Upper lobe of left lung (tissue), 6 donors: Measurements from ENCODE around the gene CSKMT. TPM values are rescaled to one million over a fixed set of nuclear protein-coding genes. Genes with fewer than 3 reads are reported as not detected.

ENCODE experiments used
- ATAC-seq, 2 donors: fragments of 200-7000 bp; cut with Tn5 transposase; one replicate each; pipeline ENCODE4 v1.9.1; 2022; ENCODE audit warnings: mild to moderate bottlenecking in 2 of 2, moderate library complexity in 2 of 2; ENCODE audit not compliant: low FRiP score in 2 of 2
- DNase-seq, 2 donors: peaks; one replicate each; pipeline ENCODE4 v3.0.0-alpha.2; 2019 to 2020
- H3K27ac ChIP-seq, 4 donors: fragments of 200-600 bp; sonication (generic); one replicate each; pipeline ENCODE4 v1.5.1; 2016 to 2019
- H3K27me3 ChIP-seq, 4 donors: fragments of 200-600 bp; sonication (generic); one replicate each; pipeline ENCODE4 v1.5.1; 2017 to 2019
- H3K36me3 ChIP-seq, 4 donors: fragments of 200-600 bp; sonication (generic); one replicate each; pipeline ENCODE4 v1.5.1; 2016 to 2019
- H3K4me1 ChIP-seq, 4 donors: fragments of 200-600 bp; sonication (generic); one replicate each; pipeline ENCODE4 v1.5.1; 2018 to 2019
- H3K4me3 ChIP-seq, 4 donors: fragments of 200-600 bp; sonication (generic); one replicate each; pipeline ENCODE4 v1.5.1; 2017 to 2019; ENCODE audit warnings: mild to moderate bottlenecking in 2 of 4, moderate library complexity in 1 of 4
- H3K9me3 ChIP-seq, 4 donors: fragments of 200-600 bp; sonication (generic); one replicate each; pipeline ENCODE4 v1.5.1; 2018 to 2019
- CTCF ChIP-seq, 6 experiments: fragments of 450-650 bp in 4 of 6; fragments of 200-600 bp in 2 of 6; sonication (generic) in 2 of 6; IDR thresholded peaks; one replicate each; pipeline ENCODE4 v1.5.1; 2016 to 2019; ENCODE audit warnings: antibody characterized with exemption in 6 of 6
- EP300 ChIP-seq, 4 donors: sonication (generic); formaldehyde crosslinking; IDR thresholded peaks; one replicate each; pipeline ENCODE4 v1.5.1; 2017; ENCODE audit warnings: antibody characterized with exemption in 4 of 4, control low read depth in 2 of 4
- POLR2A ChIP-seq, 4 donors: fragments of 450-650 bp; IDR thresholded peaks; one replicate each; pipeline ENCODE4 v1.5.1; 2016 to 2017; ENCODE audit warnings: antibody characterized with exemption in 4 of 4, mild to moderate bottlenecking in 2 of 4
- POLR2AphosphoS5 ChIP-seq, 2 donors: sonication (generic); formaldehyde crosslinking; IDR thresholded peaks; one replicate each; pipeline ENCODE4 v1.5.1; 2017; ENCODE audit warnings: antibody characterized with exemption in 2 of 2
- WGBS, 2 donors: methylation state at CpG; one replicate each; pipeline ENCODE4 v1.1.5; 2017 to 2018; 5-methylcytosine and 5-hydroxymethylcytosine counted together
- total RNA-seq, 6 donors: library from RNA; depleted of rRNA in 4 of 6; stranded (reverse); fragments of >200 nt in 4 of 6; gene quantifications; one replicate each; pipeline versions ENCODE4 v1.1.0 to v1.2.1, GENCODE V29; 2016 to 2021
- donor health status: DM: no; HTN: no; CAD: no; lungs with moderate emphysema.
- donor health status: DM: no; HTN: yes; CAD: no; lungs with severe emphysema.

Gene CSKMT
- total RNA-seq, 6 donors from 2014 or later: 5.7 to 16.0 (median 10.0) TPM

GRCh38 chr11:62622476-62623089 is 42.5 kb upstream of the CSKMT start:
- no peak for TF ChIP-seq POLR2AphosphoS5 (IDR thresholded peaks at IDR 0.05)
- TF ChIP-seq CTCF (IDR thresholded peaks at IDR 0.05): no peak
- TF ChIP-seq EP300 (IDR thresholded peaks at IDR 0.05): no peak
- TF ChIP-seq POLR2A (IDR thresholded peaks at IDR 0.05): no peak
- Histone ChIP-seq H3K36me3 (peaks cover 23 to 29% (median 27%) of the 10 kb centered on the region in 4 donors), H3K9me3 (no peaks in the 10 kb centered on the region), H3K4me3 (peak overlapping the region in 3 of 4 donors; percentile 69 to 75 (median 72)), H3K4me1 (peaks cover 11 to 20% (median 17%) of the 10 kb centered on the region in 4 donors), H3K27me3 (no peaks in the 10 kb centered on the region), H3K27ac (peak overlapping the region; percentile 82 to 90 (median 87))
- no peak for DNase-seq
- no peak for ATAC-seq
- WGBS, 2 donors: 80 to 86% methylated on average over 7 of the region's 7 CpGs

GRCh38 chr11:62627713-62628112 is 37.4 kb upstream of the CSKMT start:
- no peak for TF ChIP-seq EP300 (IDR thresholded peaks at IDR 0.05)
- no peak for TF ChIP-seq POLR2AphosphoS5 (IDR thresholded peaks at IDR 0.05)
- H3K27ac ChIP-seq: no peak overlapping the region
- H3K27me3 ChIP-seq: no peaks in the 10 kb centered on the region
- WGBS, 2 donors: 86 to 92% methylated on average over 3 of the region's 3 CpGs
- DNase-seq (no peak), ATAC-seq (no peak)
- no peak overlapping the region for H3K4me3 ChIP-seq
- peaks cover 53 to 79% (median 74%) of the 10 kb centered on the region in 4 donors for H3K36me3 ChIP-seq
- H3K4me1 ChIP-seq: peaks cover 0 to 1% (median 0%) of the 10 kb centered on the region in 4 donors
- H3K9me3 ChIP-seq: no peaks in the 10 kb centered on the region

- no peaks in the 10 kb centered on the region for H3K27me3 ChIP-seq
- ATAC-seq (no peak), DNase-seq (no peak)
- H3K4me1 ChIP-seq: no peaks in the 10 kb centered on the region
- H3K36me3 ChIP-seq: peaks cover 44 to 100% (median 84%) of the 10 kb centered on the region in 4 donors
- TF ChIP-seq POLR2A (IDR thresholded peaks at IDR 0.05): no peak
- TF ChIP-seq EP300 (IDR thresholded peaks at IDR 0.05): no peak
- no peak for TF ChIP-seq POLR2AphosphoS5 (IDR thresholded peaks at IDR 0.05)
- no peak for TF ChIP-seq CTCF (IDR thresholded peaks at IDR 0.05)
- H3K27ac ChIP-seq: no peak overlapping the region
- H3K9me3 ChIP-seq: no peaks in the 10 kb centered on the region
- no peak overlapping the region for H3K4me3 ChIP-seq
- WGBS, 2 donors: 90 to 97% methylated on average over 2 to 6 of the region's 6 CpGs
Observed at GRCh38 chr11:62632492-62632891, 32.6 kb upstream of the CSKMT start.

GRCh38 chr11:62644220-62644619 is 20.9 kb upstream of the CSKMT start:
- ATAC-seq: no peak
- Histone ChIP-seq H3K27ac (peak overlapping the region in 1 of 4 donors; percentile 95), H3K36me3 (peaks cover 7 to 50% (median 30%) of the 10 kb centered on the region in 4 donors), H3K4me3 (no peak overlapping the region), H3K27me3 (no peaks in the 10 kb centered on the region), H3K9me3 (no peaks in the 10 kb centered on the region), H3K4me1 (peaks cover 17 to 32% (median 22%) of the 10 kb centered on the region in 4 donors)
- no peak for DNase-seq
- WGBS, 2 donors: 76 to 80% methylated on average over 8 of the region's 8 CpGs
- TF ChIP-seq EP300 (IDR thresholded peaks at IDR 0.05) (no peak), POLR2AphosphoS5 (IDR thresholded peaks at IDR 0.05) (no peak), POLR2A (IDR thresholded peaks at IDR 0.05) (no peak), CTCF (IDR thresholded peaks at IDR 0.05) (no peak)

- TF ChIP-seq EP300 (IDR thresholded peaks at IDR 0.05) (no peak), POLR2AphosphoS5 (IDR thresholded peaks at IDR 0.05) (no peak), CTCF (IDR thresholded peaks at IDR 0.05) (no peak)
- WGBS, 2 donors: 15 to 18% methylated on average over 10 to 11 of the region's 11 CpGs
Observed at GRCh38 chr11:62645671-62645945, 19.5 kb upstream of the CSKMT start.

More at GRCh38 chr11:62645671-62645945, 19.5 kb upstream of the CSKMT start:
- Histone ChIP-seq H3K4me1 (peaks cover 17 to 35% (median 22%) of the 10 kb centered on the region in 4 donors), H3K27me3 (no peaks in the 10 kb centered on the region), H3K27ac (peak overlapping the region; percentile 89 to 98 (median 96)), H3K4me3 (peak overlapping the region; percentile 75 to 99 (median 92)), H3K9me3 (no peaks in the 10 kb centered on the region), H3K36me3 (peaks cover 7 to 51% (median 37%) of the 10 kb centered on the region in 4 donors)
- DNase-seq (no peak), ATAC-seq (no peak)
